Stimulated activated CD8-positive, alpha-beta memory T cell treated with anti-CD3 and anti-CD28 coated beads, Interleukin-7, amount 100 ng/mL, for 48 hours (primary cell): Measurements from ENCODE around the gene GSDME.
"Not testable (repeated sequence)": the region's sequence is repeated elsewhere in the genome, so short reads cannot be mapped to it uniquely, and the experiment has no call there.

Source experiments
- DNase-seq, 2 donors: peaks; one replicate each; pipeline ENCODE4 v3.0.0-alpha.2; 2020; ENCODE audit warnings: low read depth in 1 of 2; ENCODE audit errors: extremely low read depth in 1 of 2

GSDME gene

DNA sequence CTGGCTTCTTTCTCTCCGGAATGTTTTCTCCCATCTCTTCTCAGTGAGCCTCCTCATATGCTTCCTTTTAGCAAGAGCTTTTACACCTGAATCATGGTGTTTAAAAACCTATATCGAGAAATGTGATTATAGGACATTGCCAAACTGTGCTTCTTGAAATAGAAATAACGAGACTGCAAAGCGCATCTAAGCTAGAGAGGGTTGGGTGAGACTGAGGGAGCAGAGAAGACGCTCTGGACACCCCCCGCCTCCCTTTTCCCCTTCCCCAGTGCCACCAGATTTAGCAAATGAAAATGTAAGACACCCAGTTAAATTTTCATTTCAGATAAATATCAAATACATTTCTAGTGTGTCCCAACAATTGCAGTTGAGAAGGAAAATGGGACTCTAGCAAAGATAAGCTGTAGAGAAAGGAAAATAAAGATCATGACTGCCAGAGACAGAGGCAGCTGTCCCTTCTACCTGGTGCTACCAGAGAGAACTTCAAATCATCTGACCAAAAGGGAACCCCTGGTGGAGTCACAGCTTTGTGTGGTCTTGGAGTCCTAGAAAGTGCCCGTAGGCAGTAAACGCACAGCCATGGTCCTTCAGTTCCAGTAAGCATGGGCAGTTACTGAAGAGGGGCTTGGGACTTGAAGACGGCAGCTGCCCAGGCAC, 14.6 kb downstream of the GSDME start:
- DNase-seq, result no peak

GRCh38 chr7:24741679-24742505, 15.4 kb downstream of the GSDME start:
- no peak for DNase-seq

DNA sequence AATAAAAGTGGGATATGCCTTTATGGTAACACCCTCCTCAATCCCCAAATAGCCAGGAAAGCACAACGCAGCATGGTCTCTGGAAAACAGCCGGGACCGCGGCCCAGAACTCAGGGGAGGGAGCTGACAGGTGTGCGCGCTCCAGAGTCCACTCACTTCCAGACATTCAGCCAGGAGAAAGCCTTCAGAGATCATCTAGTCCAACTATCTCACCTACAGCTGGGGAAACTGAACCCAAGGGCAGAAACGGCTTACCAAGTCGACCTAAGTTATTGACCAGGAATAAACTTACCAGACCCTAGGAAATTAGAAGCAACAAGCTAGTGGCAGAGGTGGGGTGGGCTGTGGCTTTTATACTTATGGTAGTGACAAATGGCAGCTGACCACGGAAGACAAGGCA, 16.4 kb downstream of the GSDME start:
- DNase-seq, result no peak

- DNase-seq, result no peak
Observed at GRCh38 chr7:24739306-24739705, 18.0 kb downstream of the GSDME start.

- no peak for DNase-seq
Observed at GRCh38 chr7:24738577-24738976, 18.7 kb downstream of the GSDME start.

DNA sequence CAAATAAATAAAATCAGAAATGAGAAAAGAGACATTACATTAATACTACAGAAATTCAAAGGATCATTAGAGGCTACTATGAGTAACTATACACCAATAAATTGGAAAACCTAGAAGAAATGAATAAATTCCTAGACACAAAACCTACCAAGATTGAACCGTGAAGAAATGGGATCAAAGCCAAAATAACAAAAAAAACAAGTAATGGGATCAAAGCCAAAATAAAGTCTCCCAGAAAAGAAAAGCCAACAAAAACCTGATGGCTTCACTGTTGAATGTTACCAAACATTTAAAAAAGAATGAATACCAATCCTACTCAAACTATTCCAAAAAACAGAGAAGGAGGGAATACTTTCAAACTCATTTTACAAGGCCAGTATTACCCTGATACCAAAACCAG, 20.0 kb downstream of the GSDME start:
- no peak for DNase-seq

- not testable (repeated sequence) for DNase-seq
Observed at GRCh38 chr7:24735594-24735993, 21.7 kb downstream of the GSDME start.

- DNase-seq, result no peak
Observed at GRCh38 chr7:24734306-24734705, 23.0 kb downstream of the GSDME start.

DNA sequence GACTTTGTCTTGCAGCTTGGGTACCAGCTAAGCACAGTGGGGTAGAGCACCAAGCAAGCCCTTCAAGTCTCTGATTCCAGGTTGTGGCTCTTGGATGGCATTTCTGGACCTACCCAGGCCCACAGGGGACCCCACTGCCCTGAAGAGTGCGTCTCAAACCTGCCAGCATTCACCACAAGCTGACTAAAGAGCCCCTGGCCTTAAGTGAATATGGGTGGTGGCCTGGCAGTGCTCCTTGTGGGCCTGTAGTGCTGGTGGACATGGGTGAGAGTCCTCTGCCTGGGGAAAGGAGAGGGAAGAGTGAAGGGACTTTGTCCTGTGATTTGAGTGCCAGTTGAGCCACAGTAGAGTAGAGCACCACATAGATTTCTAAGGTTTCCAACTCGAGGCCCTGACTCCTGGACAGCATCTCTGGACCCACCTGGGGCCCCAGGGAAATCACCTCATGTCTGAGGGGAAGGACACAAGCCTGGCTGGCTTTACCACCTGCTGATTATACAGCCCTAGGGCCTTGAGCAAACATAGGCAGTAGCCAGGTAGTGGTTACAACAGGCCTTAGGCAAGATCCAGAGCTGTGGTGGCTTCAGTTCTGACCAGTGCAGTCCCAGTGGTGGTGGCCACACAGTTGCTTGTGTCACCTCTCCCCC, 23.7 kb downstream of the GSDME start:
- no peak for DNase-seq

DNA sequence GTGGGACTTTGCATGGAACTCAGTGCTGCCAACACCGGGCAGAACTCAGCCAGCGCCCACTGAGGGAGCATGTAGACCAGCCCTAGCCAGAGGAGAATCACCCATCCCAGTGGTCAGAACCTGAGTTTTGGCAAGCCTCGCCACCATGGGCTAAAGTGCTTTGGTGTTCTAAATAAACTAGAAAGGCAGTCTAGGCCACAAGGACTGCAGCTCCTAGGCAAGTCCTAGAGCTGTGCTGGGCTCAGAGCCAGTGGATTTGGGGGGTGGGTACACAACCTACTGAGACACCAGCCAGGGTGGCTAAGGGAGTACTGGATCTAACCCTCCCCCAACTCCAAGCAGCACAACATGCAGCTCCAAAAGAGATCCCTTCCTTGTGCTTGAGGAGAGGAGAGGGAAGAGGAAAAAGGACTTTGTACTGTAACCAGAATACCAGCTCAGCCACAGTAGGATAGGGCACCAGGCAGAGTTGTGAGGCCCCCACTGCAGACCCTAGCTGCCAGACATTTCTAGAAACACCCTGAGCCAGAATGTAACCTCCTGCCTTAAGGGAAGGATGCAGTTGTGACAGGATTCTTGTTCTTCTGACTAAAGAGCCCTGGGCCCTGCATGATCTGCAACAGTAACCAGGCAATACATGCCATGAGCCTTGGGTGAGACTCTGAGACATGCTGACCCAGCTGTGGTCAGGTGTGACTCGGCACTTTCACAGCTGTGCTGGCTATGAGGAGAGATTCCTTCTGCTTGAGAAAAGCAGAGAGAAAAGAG, 24.4 kb downstream of the GSDME start:
- no peak for DNase-seq

DNA sequence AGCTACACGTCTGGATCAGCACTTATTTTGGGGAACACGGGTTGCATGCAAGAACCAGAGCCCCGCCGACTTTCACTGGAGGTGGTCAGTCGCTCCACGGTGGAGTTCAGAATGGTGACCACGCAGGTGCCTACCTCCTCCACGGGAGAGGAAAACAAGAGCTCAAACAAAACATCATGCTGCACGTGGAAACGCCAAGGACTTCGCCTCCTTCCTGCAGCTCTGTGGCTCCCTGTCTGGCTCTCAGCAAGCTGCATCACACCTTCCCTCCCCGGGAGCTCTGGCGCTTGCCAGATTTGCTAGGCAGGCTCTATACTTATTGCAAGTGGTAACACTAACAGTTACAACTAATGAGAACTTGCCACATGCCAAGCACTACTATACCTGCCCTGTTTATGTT, 26.0 kb downstream of the GSDME start:
- no peak for DNase-seq

GRCh38 chr7:24730018-24730369, 27.3 kb downstream of the GSDME start:
- DNase-seq, result no peak

- DNase-seq, result no peak
Observed at GRCh38 chr7:24729365-24730017, 27.8 kb downstream of the GSDME start.

DNA sequence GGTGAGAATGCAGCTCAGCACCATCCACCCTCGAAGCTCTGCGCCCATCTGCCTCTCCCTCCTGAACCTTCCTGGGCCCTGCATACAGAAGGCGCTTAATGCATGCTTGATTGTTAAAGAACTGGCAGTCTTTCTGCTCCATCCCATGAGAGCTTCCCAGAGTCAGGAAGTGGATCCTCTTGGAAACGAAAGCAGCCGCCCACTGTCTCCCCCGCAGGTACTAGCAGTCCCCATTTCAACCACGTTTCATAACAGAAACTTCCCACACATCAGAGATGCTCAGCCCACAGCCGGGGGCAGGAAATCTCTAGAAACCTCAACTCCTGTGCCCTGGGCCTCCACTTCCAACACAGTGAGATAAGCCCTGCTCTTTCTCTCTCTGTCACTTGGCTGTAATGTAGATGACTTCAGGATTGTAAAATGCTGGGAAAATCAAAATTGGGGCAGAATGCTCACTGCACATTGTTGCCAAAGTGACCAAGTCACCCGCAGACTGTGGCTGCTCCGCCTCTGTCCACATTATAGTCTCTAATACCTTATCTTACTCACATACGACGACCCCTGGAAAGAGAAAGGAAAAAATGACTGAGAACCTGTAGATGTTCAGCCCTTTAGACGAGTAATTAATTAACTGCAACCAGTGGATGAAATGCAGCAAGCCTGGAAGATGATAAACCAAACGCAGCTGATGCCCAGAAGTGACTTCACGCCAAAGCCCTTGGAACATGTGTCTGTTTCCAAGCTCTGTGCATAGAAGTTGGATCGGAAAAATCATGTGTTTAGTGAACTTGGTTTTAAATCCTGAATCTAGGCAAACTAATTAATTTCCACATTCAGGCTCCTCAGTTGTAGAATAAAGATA, 28.5 kb downstream of the GSDME start:
- peak in 1 of 2 donors; percentile 22 for DNase-seq

DNA sequence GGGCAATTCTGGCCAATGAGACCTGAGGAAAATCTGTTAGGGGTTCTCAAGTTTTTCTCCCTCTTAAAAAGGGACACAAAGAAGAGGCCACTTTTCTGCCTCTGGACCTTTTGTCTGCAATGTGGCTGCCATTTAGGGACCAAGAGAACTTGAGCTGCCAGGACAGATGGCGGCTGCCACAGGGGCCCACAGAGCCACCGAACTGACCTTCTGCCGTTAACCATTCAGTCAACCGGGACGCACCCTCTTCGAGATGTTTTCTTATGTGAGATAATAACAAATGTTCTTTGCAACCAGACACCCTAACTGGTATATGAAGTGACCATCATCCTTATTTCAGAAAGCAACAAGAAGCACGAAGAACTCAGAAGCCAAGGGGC, 29.2 kb downstream of the GSDME start:
- no peak for DNase-seq

- DNase-seq, result no peak
Observed at GRCh38 chr7:24727154-24728120, 29.8 kb downstream of the GSDME start.

DNA sequence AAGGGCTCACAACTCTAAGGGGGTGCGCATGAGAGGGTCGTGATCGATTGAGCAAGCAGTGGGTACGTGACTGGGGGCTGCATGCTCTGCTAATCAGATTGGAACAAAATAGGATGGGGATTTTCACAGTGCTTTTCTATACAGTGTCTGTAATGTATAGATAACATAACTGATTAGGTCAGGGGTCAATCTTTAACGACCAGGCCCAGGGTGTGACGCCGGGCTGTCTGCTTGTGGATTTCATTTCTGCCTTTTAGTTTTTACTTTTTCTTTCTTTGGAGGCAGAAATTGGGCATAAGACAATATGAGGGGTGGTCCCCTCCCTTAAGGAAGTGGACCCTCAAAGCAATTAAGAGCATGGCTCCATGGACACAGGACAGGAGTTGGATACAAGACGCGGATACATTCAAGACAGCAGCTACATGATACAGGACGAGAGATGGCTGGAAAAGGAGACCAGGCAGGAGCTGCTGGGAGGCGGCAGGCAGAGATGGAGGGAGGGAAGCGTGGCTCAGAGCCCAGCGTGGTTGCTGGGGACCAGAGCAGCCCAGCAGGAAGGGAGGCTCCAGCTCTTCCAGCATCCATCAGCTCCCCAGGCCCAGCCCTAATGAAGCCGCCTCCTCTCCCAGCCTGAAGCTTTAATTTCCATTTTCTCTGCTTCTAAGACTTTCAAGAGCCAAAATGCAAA, 31.6 kb downstream of the GSDME start:
- no peak for DNase-seq
